Fibroblast of pulmonary artery (primary cell): Measurements from ENCODE around the gene C10orf53.

Experiments
- DNase-seq: peaks from one replicate; pipeline ENCODE4 v3.0.0-alpha.2; 2010; ENCODE audit warnings: low read depth
- H3K4me3 ChIP-seq: replicated peaks from 2 replicates; pipeline ENCODE4 v1.5.1; 2011; ENCODE audit warnings: low read depth, mild to moderate bottlenecking, control low read depth, low read length, moderate library complexity
- TF ChIP-seq, protein P1 (sequence below): IDR thresholded peaks from 2 replicates; pipeline ENCODE4 v1.5.1; 2011; ENCODE audit warnings: mild to moderate bottlenecking, control low read depth, low read length, inconsistent platforms; ENCODE audit errors: missing control alignments

C10orf53 gene

DNA sequence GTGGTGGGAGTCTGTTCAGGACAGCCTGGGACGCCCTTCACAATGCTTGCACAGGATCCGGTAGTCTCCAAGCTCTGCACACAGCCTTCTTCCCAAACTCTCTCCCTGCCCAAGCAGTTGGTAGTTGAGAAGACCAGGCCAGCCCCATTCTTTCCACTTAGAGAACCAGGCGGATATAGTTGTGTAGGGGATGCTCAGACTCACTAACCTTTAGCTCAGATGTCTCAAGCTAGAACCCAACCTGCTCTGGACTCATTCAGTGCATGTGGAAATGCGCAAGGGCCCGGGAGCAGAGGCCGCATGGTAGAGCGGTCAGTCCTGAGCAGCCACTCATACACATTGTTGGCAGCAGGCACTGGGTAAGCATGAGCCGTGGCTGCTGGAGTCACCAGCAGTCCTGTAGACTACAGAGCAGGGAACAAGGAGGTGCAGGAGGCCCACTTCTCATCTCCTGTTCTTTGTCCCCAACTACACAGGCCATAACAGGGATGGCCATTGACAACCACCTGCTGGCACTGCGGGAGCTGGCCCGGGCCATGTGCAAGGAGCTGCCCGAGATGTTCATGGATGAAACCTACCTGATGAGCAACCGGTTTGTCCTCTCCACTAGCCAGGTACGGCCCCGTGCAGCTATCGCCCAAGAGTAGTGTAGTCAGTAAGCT, 17.2 kb upstream of the C10orf53 start:
- H3K4me3 ChIP-seq = no peak overlapping the region
- DNase-seq = no peak
- TF ChIP-seq, protein P1, sequence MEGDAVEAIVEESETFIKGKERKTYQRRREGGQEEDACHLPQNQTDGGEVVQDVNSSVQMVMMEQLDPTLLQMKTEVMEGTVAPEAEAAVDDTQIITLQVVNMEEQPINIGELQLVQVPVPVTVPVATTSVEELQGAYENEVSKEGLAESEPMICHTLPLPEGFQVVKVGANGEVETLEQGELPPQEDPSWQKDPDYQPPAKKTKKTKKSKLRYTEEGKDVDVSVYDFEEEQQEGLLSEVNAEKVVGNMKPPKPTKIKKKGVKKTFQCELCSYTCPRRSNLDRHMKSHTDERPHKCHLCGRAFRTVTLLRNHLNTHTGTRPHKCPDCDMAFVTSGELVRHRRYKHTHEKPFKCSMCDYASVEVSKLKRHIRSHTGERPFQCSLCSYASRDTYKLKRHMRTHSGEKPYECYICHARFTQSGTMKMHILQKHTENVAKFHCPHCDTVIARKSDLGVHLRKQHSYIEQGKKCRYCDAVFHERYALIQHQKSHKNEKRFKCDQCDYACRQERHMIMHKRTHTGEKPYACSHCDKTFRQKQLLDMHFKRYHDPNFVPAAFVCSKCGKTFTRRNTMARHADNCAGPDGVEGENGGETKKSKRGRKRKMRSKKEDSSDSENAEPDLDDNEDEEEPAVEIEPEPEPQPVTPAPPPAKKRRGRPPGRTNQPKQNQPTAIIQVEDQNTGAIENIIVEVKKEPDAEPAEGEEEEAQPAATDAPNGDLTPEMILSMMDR = no peak

DNA sequence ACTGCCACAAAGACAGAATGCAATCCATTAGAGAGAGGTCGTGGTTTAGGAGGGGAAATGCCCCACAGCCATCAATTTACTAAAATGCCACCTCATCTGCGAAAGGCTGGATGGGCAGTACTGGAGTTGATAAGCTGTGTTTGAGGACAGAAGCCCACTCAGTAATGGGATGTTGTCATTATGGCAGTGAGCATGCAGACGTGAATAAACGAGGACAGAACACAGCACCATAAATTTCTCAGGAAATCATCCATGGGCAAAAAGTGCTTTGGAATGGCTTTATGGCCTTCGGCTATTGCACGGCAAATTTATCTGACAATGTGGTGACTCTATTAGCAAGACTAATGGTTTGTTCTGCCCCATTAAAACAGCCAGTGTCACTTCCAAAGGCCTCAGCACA, 15.9 kb upstream of the C10orf53 start:
- no peak overlapping the region for H3K4me3 ChIP-seq
- DNase-seq = no peak
- TF ChIP-seq, protein P1 = no peak

DNA sequence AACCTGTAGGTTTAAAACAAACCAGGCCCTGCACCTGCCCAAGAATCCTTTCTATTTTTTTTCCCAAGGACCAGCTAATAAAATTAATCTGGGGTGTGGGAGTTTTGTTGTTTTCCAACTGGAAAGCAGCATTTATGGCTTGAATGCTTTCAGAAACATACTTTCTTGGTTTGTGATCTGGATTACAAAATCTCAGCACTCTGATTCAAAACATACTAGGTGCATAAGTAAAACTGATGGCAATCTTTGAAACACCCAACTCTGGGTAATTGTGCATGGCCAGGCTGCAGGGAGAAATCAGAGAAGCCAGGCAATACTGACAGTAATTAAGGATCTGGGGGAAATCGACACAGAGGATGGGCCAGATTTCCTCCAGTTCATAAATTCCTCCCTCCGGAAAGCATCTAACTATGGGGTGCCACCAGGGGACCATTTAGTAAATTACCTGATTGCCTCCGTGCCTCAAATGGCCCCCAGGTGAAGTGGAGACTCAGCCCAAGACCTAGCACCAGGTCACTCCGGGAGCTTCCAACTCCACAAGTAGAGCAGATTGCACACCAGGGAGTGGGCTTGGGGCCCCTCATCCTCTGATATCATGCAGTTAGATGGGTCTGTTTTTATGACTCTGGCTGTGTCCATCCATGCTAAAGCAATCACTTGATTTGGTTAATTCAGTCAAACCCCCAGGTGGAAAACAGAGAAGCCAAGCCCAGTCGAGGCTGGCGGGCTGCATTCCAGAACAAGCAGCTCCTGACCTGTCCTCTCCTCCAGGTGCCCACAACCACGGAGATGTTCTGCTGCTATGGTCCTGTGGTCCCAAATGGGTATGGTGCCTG, 15.2 kb upstream of the C10orf53 start:
- no peak overlapping the region for H3K4me3 ChIP-seq
- DNase-seq = no peak
- TF ChIP-seq, protein P1 = no peak

DNA sequence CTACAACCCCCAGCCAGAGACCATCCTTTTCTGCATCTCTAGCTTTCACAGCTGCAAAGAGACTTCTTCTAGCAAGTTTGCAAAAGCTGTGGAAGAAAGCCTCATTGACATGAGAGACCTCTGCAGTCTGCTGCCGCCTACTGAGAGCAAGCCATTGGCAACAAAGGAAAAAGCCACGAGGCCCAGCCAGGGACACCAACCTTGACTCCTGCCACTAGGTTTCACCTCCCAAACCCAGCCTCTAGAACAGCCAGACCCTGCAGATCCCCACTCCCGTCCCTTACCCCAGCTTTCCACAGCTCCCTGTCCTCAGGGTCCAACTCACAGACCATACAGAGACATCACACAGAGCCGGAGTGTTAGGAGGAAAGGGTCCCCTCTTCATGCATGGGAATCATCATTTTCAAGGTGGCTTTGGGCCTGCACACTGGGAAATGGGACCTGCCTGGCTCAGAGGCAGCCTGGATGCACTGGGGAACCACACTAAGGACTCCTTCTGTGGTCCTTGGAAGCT, 14.6 kb upstream of the C10orf53 start:
- H3K4me3 ChIP-seq = no peak overlapping the region
- DNase-seq = no peak
- TF ChIP-seq, protein P1 = no peak

DNA sequence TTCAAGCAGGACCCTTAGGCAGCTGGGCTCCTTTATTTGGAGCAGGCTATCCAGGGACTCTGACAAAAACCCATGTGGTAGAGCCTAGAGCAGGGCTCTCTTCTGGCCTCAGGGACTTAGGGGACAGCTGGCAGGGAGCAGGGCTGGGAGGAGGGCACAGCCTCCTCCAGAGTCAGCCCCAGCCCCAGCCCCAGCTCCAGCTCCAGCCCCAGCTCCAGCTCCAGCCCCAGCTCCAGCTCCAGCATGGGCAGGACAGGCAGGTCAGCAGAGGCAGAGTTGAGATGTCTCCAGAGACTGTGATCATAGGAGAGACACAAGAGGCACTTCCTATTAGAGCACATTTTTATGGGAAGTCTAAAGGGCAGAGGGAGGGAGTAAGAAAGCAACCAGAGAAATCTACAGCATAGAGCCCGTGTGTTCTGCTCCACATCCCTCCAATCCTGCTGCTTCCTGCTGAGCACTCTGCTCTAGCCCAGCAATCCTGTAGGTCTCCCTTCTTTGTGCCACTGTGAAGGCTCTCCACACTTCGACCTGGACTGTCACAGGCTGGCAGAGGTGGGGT, 13.3 kb upstream of the C10orf53 start:
- no peak for DNase-seq
- TF ChIP-seq, protein P1 = no peak
- H3K4me3 ChIP-seq = no peak overlapping the region

DNA sequence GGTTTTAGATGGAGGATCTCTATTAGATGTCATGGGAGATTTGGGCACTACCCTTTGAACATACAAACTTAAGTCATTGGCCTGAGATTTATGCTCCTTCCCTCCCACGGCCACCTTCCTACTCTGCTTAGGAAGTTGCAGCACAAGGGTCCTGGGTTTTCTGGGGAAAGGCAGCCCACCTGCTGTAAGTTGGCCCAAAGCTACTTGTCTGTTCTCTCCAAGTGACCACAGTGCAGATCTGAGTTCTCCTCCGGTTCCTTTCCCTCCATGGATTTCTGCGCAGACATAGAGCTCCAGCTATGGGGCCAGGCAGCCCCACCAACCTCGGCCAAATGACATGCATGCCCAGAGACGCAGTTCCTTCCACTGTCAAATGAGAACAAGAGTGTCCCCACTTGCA, 12.8 kb upstream of the C10orf53 start:
- DNase-seq = no peak
- no peak overlapping the region for H3K4me3 ChIP-seq
- TF ChIP-seq, protein P1 = no peak
